Measurements from ENCODE around the gene RALA.
"Not testable (repeated sequence)": the region's sequence is repeated elsewhere in the genome, so short reads cannot be mapped to it uniquely, and the experiment has no call there.

The RALA gene

GRCh38 chr7:39645482-39646407 is 22.4 kb downstream of the RALA start:
- DNase-seq (ENCODE audit: low read depth in 2 of 2): no peak

DNA sequence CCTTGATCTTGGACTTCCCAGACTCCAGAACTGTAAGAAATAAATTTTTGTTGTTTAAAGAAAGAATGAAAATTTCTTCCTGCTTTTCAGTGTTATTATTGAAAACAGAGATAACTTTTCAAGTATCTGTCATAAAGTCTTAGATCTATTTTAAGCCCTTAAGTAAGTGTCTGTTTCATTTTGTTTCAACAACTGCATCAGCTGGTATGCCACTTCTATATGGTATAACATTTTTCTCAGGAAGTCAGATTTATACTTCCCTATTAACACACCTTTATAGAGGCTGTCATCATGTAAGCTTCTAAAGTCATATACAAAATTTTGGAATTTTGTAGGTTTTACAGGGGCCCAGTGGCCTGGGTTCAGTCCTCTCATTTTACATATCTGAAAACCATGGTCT is 24.4 kb downstream of the RALA start:
- DNase-seq (ENCODE audit: low read depth in 2 of 2): no peak

- DNase-seq (ENCODE audit: low read depth in 2 of 2): no peak
Measured at GRCh38 chr7:39650676-39651075, 27.3 kb downstream of the RALA start.

- no peak for DNase-seq (ENCODE audit: low read depth in 2 of 2)
Measured at GRCh38 chr7:39651265-39651664, 27.9 kb downstream of the RALA start.

GRCh38 chr7:39656415-39656814 is 33.0 kb downstream of the RALA start:
- DNase-seq (ENCODE audit: low read depth in 2 of 2): no peak

- DNase-seq (ENCODE audit: low read depth in 2 of 2): no peak
Measured at GRCh38 chr7:39659356-39660013, 36.1 kb downstream of the RALA start.

- no peak for DNase-seq (ENCODE audit: low read depth in 2 of 2)
Measured at GRCh38 chr7:39661960-39662359, 38.6 kb downstream of the RALA start.

DNA sequence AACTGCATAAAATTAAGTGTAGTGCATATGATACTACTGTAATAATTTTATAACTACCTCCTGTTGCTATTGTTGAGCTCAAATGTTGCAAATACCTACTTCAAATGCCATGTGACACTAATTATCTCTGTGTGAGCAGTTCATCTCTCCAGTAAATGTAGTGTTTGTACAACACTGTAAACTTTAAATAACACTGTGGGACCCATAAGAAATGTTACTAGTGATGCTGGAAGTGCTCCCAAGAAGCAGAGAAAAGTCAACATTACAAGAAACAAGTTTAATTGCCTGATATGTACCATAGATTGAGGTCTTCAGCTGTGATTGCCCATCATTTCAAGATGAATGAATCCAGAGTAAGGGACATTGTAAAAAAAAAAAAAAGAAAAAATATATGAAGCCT is 39.9 kb downstream of the RALA start:
- DNase-seq (ENCODE audit: low read depth in 2 of 2): no peak

GRCh38 chr7:39664057-39664456 is 40.7 kb downstream of the RALA start:
- no peak for DNase-seq (ENCODE audit: low read depth in 2 of 2)

DNA sequence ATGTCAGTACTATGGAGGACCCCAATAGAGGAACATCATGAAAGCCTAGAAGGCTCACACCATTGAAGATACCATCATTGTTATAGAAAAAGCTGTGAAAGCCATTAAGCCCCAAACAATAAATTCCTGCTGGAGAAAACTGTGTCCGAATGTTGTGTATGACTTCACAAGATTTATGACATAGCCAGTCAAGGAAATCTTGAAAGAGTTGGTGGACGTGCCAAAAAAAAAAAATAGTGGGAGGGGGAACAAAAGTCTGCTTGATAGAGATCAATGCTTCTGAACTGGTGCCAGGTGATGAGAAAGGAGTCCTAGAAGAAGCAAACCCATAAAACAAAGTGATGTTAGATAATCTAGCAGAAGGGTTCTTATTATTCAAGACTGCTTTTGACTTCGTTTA is 41.2 kb downstream of the RALA start:
- DNase-seq (ENCODE audit: low read depth in 2 of 2): no peak

DNA sequence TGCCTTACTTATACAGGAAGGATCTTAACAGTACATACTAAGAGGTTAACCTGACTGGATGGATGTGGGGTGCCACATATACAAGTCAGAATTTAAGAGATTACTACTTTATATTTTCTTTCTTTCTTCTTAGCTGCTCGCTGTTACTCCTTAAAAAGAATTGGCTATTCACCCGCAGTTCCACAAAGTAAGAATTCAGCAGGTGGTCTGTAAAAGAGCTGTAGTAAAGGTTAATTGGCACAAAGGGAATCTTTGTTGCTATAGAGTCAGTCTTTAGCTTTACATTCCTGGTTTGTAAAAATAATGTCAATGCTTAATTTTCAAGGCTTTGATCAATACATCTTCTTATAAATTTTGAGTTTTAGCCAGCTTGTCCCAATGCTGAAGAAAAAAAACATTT is 43.2 kb downstream of the RALA start:
- DNase-seq (ENCODE audit: low read depth in 2 of 2): no peak

- DNase-seq (ENCODE audit: low read depth in 2 of 2): no peak
Measured at GRCh38 chr7:39667341-39667923, 44.1 kb downstream of the RALA start.

GRCh38 chr7:39668280-39668679 is 44.9 kb downstream of the RALA start:
- not testable (repeated sequence) for DNase-seq (ENCODE audit: low read depth in 2 of 2)

GRCh38 chr7:39670052-39670451 is 46.7 kb downstream of the RALA start:
- no peak for DNase-seq (ENCODE audit: low read depth in 2 of 2)

- no peak for DNase-seq (ENCODE audit: low read depth in 2 of 2)
Measured at GRCh38 chr7:39670934-39671333, 47.6 kb downstream of the RALA start.

DNA sequence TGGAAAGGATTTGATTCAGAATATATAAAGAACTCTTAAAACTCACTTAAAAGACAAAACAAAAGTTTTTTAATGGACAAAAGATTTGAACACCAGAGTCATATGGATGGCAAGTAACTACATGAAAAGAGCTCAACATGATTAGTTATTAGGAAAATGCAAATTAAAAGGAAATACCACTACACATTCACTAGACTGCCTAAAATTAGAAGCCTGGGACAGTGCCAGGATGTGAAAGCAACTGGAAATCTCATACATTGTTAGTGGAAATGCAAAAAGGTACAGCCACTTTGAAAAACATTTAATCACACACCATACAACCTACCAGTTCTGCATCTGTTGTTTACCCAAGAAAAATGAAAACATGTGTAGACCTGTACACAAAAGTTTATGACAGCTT is 48.8 kb downstream of the RALA start:
- DNase-seq (ENCODE audit: low read depth in 2 of 2): no peak

DNA sequence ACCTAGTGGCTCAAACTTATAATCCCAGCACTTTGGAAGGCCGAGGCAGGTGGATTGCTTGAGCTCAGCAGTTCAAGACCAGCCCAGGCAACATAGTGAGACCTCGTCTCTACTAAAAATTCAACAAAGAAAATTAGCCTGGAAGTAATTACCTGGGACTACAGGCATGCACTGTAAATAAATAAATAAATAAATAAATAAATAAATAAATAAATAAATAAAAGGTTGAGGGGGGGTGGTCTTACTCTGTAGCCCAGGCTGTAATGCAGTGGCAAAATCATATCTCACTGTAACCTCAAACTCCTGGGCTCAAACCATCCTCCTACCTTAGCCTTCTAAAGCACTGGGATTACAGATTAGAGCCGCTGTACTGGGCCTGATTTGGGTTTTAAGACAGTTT is 50.5 kb downstream of the RALA start:
- DNase-seq (ENCODE audit: low read depth in 2 of 2): no peak

DNA sequence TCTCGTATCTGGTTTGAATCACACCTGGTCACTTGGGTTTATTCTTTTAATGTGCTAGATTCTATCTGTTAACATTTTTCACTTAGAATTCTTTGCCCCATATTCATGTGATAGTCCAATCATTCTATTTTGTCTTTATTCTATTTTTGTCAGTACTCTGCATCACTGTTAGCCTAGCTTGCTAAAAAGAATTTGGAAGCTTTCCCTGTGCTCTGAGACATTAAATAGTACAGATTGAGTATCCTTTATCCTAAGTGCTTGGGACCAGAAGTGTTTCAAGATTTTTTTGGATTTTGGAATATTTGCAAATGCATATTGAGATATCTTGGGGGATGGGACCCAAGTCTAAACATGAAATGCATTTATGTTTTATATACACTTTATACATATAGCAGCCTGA is 51.0 kb downstream of the RALA start:
- no peak for DNase-seq (ENCODE audit: low read depth in 2 of 2)

GRCh38 chr7:39676346-39676745 is 53.0 kb downstream of the RALA start:
- no peak for DNase-seq (ENCODE audit: low read depth in 2 of 2)

GRCh38 chr7:39678930-39679709 is 55.7 kb downstream of the RALA start:
- DNase-seq (ENCODE audit: low read depth in 2 of 2): no peak

DNA sequence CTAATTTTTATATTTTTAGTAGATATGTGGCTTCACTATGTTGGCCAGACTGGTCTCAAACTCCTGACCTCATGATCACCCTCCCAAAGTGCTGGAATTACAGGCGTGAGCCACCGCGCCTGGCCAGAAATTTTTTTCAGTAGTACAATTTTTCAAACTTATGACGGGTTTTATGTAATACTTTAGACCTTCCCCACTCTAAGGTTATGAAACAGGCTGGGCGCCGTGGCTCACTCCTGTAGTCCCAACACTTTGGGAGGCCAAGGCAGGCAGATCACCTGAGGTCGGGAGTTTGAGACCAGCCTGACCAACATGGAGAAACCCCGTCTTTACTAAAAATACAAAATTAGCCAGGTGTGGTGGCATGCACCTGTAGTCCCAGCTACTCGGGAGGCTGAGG is 56.5 kb downstream of the RALA start:
- not testable (repeated sequence) for DNase-seq (ENCODE audit: low read depth in 2 of 2)

- DNase-seq (ENCODE audit: low read depth in 2 of 2): no peak
Measured at GRCh38 chr7:39681887-39682441, 58.6 kb downstream of the RALA start.
